HFFc6 (cell line): ENCODE results near the gene PAK6. TPM values are rescaled to one million over a fixed set of nuclear protein-coding genes. Genes with fewer than 3 reads are reported as not detected.

ENCODE experiments used
- DNase-seq: peaks from one replicate; pipeline ENCODE4 v3.0.0-alpha.2; 2018
- H3K27ac Mint-ChIP-seq: 2 replicates; pipeline ENCODE4 v1.8.0; 2020; ENCODE audit warnings: mild to moderate bottlenecking, mixed read lengths
- H3K27me3 Mint-ChIP-seq: 2 replicates; pipeline ENCODE4 v1.8.0; 2021; ENCODE audit warnings: mild to moderate bottlenecking, moderate library complexity, mixed read lengths; ENCODE audit not compliant: insufficient read depth
- H3K36me3 Mint-ChIP-seq: 2 replicates; pipeline ENCODE4 v1.8.0; 2021; ENCODE audit warnings: low read depth, mixed read lengths
- H3K4me1 Mint-ChIP-seq: 2 replicates; pipeline ENCODE4 v1.8.0; 2020; ENCODE audit warnings: low read depth, mixed read lengths
- H3K4me3 Mint-ChIP-seq: 2 replicates; pipeline ENCODE4 v1.8.0; 2020; ENCODE audit warnings: mild to moderate bottlenecking, moderate library complexity, mixed read lengths
- H3K9me3 Mint-ChIP-seq: 2 replicates; pipeline ENCODE4 v1.8.0; 2020; ENCODE audit warnings: mild to moderate bottlenecking, mixed read lengths
- total RNA-seq, 6 experiments: library from RNA; stranded (reverse); fragmentation: NEBNext Ultra II Directional; extraction: Animal tissue kit (Norgen Biotek cat#: 25700); gene quantifications; 2 replicates in 1 of 6; 3 replicates in 5 of 6; pipeline ENCODE4 v1.2.3, GENCODE V29; 2021
- TF ChIP-seq, protein P1 (sequence below): fragments of 200-600 bp; sonication (generic); IDR thresholded peaks from 2 replicates; pipeline ENCODE4 v1.5.0; 2021; ENCODE audit warnings: antibody characterized with exemption, mild to moderate bottlenecking

Gene PAK6
- total RNA-seq, 6 experiments from 2014 or later, result not detected

DNA sequence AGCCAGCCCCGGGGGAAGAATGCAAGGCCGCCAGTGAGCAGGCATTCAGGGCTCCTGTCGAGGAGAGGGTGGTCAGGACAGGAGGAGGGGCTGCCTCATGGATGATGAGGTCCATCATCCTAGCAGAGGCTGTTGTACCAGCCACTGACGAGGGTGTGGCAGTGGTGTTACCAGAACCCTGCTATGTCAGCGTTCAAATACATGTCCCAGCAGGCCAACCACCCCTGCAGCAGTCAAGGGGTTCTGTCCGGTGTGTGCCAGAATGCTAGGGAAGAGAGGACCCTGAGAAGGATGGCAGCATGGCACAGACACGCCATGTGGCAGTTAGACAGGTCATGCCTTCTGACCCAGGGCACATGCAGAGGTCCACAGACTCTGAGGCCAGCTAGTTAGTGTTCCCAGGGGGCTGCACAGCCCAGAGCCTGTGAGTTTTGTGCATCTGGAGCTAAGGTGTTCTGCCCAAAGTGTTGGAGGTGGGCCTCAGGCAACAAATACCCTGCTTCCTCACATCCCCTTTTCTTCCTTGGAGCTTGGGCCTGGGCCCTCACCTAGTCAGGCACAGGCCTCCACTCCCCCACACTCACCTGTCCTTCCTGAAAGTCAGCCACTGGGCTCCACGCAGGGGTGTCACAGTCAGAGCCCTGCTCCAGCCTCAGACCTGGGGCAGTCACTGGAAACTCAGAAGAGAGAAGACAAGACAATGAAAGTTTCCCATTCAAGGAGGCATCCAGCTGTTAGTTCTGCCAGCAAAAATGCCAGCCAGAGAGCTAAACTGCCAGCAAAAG, 7.8 kb downstream of the PAK6 start:
- Mint-ChIP-seq H3K9me3 (no peaks in the 10 kb centered on the region), H3K27me3 (peaks cover 51% of the 10 kb centered on the region), H3K36me3 (no peaks in the 10 kb centered on the region), H3K4me1 (peaks cover 27% of the 10 kb centered on the region), H3K27ac (no peak overlapping the region), H3K4me3 (no peak overlapping the region)
- no peak for DNase-seq
- TF ChIP-seq, protein P1, sequence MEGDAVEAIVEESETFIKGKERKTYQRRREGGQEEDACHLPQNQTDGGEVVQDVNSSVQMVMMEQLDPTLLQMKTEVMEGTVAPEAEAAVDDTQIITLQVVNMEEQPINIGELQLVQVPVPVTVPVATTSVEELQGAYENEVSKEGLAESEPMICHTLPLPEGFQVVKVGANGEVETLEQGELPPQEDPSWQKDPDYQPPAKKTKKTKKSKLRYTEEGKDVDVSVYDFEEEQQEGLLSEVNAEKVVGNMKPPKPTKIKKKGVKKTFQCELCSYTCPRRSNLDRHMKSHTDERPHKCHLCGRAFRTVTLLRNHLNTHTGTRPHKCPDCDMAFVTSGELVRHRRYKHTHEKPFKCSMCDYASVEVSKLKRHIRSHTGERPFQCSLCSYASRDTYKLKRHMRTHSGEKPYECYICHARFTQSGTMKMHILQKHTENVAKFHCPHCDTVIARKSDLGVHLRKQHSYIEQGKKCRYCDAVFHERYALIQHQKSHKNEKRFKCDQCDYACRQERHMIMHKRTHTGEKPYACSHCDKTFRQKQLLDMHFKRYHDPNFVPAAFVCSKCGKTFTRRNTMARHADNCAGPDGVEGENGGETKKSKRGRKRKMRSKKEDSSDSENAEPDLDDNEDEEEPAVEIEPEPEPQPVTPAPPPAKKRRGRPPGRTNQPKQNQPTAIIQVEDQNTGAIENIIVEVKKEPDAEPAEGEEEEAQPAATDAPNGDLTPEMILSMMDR, result no peak

DNA sequence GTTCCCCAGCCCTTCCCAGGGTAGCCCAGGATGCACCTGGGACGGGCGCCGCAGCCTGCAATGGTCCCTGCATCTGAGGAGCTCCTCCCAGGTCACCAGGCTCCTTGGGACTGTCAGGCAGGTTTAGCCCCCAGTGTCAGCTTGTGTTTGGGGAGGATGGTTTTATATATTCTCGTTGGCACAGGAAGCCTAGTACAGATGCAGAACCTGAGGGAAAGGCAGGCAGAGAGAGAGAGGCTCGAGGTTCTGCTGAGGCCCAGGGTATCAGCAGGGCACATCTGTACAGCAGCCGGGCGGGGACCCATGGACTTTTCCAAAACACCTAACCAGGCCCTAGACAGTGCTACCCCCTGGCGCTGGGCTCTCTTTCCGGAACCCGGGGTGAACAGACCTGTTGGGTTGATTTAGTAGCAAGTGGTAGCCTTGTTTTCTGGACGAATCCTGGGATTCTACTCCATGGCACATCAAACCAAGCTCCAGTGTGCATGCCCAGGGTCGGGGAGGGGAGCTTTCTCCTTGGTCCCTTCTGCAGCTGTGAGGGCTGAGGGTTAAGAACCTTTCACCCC, 8.6 kb downstream of the PAK6 start:
- no peak overlapping the region for H3K4me3 Mint-ChIP-seq
- DNase-seq, result no peak
- peaks cover 26% of the 10 kb centered on the region for H3K4me1 Mint-ChIP-seq

DNA sequence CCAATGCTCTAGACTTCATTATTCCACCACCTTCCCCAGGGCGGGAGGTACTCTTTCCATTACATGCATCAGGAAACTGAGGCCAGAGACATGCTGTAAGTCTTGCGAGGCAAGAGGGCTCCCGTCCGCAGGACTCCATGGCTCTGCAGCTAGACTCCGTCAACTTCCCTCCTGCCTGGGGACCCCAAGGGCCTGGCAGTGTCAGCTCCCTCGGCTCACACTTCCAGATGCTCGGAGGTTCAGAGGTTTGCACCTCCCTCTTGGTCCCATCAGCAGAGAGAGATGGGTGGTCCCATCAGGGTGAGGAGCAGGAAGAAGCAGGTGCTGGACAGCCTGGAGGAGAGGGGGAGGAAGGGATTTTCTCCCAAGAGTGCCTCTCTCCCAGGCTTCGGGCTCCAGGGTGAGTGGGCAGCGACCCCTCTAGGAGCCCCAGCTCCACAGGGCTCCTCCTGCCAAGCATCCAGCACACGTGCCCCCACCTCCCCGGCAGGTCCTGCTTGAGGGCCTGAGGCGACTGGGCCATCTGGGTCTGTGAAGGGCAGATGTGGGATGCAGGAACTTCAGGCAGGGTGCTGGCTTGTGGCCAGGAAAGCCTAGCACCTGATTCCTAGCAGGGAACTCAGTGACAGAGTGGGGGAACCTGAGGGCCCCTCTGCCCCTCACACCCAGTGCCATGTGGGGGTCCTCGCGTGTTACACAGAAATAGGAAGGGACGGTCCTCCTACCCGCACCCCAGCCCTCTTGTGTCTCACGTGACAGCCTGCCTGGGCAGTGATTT, 9.3 kb downstream of the PAK6 start:
- TF ChIP-seq, protein P1, result no peak
- Mint-ChIP-seq H3K4me1 (peaks cover 19% of the 10 kb centered on the region), H3K36me3 (no peaks in the 10 kb centered on the region), H3K9me3 (no peaks in the 10 kb centered on the region), H3K27ac (no peak overlapping the region), H3K4me3 (no peak overlapping the region), H3K27me3 (peaks cover 56% of the 10 kb centered on the region)
- DNase-seq, result no peak

More for the DNA sequence above, 8.6 kb downstream of the PAK6 start:
- TF ChIP-seq, protein P1, result no peak
- H3K27me3 Mint-ChIP-seq, result peaks cover 54% of the 10 kb centered on the region
- H3K9me3 Mint-ChIP-seq, result no peaks in the 10 kb centered on the region
- no peak overlapping the region for H3K27ac Mint-ChIP-seq
- no peaks in the 10 kb centered on the region for H3K36me3 Mint-ChIP-seq

DNA sequence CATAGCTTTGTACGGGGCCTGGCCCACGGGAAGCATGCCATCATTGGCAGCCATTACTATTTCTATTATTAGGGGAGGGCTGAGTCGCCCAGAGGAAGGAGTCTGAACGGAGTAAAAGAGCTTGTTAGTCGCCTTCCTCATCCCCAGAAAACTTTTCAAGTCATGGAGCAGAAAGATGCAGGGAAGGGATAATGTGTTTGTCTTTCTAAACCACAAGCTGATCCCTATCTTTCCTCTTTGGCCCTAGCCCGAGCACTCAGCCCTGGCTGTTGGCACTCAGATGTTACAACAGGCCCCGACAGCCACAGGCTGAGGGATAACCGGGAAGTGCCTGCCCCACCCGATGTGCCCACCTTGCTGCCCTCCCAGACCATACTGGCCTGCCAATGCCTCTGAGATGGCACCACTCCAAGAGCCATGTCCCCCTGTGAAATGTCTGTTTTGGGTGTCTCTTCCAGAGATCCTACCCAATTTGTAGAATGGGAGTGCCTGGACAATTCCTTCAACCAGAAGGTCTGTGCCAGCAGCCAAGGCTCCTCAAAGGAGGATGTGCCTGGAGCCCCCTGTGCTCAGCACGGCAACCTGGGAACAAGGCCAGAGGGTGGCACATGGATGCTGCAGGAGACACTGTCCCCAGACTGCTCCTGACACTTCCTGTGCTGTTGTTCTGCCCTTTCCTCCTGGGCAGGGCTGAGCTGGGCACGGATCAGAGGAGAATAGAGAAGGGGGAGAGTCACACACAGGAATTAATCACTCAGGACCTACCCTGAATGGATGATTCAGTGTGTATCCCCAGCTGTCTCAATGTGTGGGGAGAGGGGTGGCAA, 10.8 kb downstream of the PAK6 start:
- Mint-ChIP-seq H3K4me3 (0 out of 2 replicates have a peak overlapping the region, but pooled peaks have one; percentile 17), H3K4me1 (peaks cover 16% of the 10 kb centered on the region), H3K27ac (peak overlapping the region; percentile 14), H3K9me3 (no peaks in the 10 kb centered on the region), H3K36me3 (no peaks in the 10 kb centered on the region), H3K27me3 (peaks cover 59% of the 10 kb centered on the region)
- DNase-seq, result peak; percentile 84
- TF ChIP-seq, protein P1, result no peak

DNA sequence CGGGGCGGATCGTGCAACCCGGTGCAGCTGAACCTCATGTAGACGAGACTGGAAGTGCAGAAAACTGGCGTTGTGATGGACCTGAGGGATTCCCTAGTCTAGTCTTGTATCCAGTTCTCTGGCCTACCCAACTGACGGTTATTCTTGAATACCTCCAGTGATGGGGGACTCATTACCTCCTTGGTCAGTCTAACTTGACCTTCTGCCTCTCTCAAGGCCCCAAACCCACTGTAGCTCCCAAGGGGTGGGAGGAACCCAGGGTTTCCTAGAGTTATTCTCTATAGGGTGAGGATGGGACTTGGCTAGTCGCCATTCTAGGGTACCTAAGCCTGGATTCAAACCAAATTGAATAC, 11.4 kb downstream of the PAK6 start:
- H3K36me3 Mint-ChIP-seq, result no peaks in the 10 kb centered on the region
- no peak overlapping the region for H3K4me3 Mint-ChIP-seq
- TF ChIP-seq, protein P1, result no peak
- H3K27me3 Mint-ChIP-seq, result peaks cover 53% of the 10 kb centered on the region
- no peak for DNase-seq
- no peak overlapping the region for H3K27ac Mint-ChIP-seq
- H3K4me1 Mint-ChIP-seq, result peaks cover 16% of the 10 kb centered on the region
- no peaks in the 10 kb centered on the region for H3K9me3 Mint-ChIP-seq
